Measurements from ENCODE around the gene MRPL2.

Gene MRPL2

DNA sequence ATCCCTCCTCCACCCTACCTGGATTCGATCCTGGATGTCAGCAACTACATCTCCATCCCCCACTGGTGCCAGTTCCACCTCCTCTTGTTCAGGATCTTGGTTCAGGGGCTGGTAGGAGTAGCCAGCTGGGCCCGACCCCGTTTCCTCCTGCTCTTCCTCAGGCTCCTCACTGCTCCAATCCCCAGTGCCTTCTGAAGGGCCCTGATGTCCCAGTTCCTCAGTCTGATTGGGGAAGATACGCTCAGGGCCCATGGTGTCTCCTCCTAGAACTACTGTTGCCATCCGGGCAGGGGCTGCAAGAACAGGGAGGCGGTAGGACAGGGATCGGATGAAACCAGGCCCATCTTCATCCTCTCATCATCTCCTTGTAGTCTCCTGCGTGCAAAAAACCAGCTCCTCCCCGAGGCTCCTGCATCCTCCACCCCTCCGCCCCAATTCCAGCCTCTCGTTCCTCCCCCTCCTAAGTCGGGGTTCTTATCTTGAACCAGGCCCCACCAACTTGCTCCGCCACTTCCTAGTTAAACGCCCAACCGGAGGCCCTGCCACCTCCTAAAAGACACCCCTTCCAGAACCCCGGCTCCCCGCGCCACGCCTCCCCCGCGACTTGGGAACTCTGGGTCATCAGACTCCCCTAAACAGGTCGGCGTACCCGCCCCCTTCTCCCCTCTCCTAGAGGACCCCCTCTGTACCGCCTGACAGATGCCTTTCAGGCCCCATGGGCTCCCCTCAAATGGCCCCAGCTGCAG is 46.0 kb downstream of the MRPL2 start (continued):
- TF ChIP-seq SETDB1 (IDR thresholded peaks at IDR 0.05; ENCODE audit: insufficient read length, low read length) (no peak), ZBTB48 (tag by site-specific recombination; IDR thresholded peaks at IDR 0.05) (0 out of 2 replicates have a peak, but pooled peaks have one; percentile 54), ZBTB17 (tag by site-specific recombination; IDR thresholded peaks at IDR 0.05) (peak; percentile 22; the same call in 1 of the 2 replicates), RBAK (tag by site-specific recombination; IDR thresholded peaks at IDR 0.05) (no peak), ZNF660 (tag by site-specific recombination; IDR thresholded peaks at IDR 0.05) (0 out of 2 replicates have a peak, but pooled peaks have one; percentile 45), SP2 (tag by site-specific recombination; IDR thresholded peaks at IDR 0.05) (0 out of 2 replicates have a peak, but pooled peaks have one; percentile 45), ZFP37 (tag by site-specific recombination; IDR thresholded peaks at IDR 0.05) (0 out of 2 replicates have a peak, but pooled peaks have one; percentile 55), ZNF843 (tag by site-specific recombination; IDR thresholded peaks at IDR 0.05) (peak; percentile 30; the same call in 1 of the 2 replicates), KLF1 (tag by site-specific recombination; IDR thresholded peaks at IDR 0.05) (peak; percentile 33; the same call in 1 of the 2 replicates), KLF16 (tag by site-specific recombination; IDR thresholded peaks at IDR 0.05) (peak; percentile 64; the same call in 1 of the 2 replicates), ZNF791 (tag by site-specific recombination; IDR thresholded peaks at IDR 0.05) (no peak), ZBTB20 (tag by site-specific recombination; IDR thresholded peaks at IDR 0.05) (peak; percentile 40; the same call in 1 of the 2 replicates), KLF7 (tag by site-specific recombination; IDR thresholded peaks at IDR 0.05; ENCODE audit: borderline replicate concordance) (peak; percentile 56; the same call in 1 of the 2 replicates), ZSCAN16 (tag by site-specific recombination; IDR thresholded peaks at IDR 0.05) (no peak), ZNF768 (tag by site-specific recombination; IDR thresholded peaks at IDR 0.05) (no peak), ZNF19 (tag by site-specific recombination; IDR thresholded peaks at IDR 0.05; ENCODE audit: low read depth) (no peak), ZNF391 (tag by site-specific recombination; IDR thresholded peaks at IDR 0.05; ENCODE audit: borderline replicate concordance, low read depth) (0 out of 2 replicates have a peak, but pooled peaks have one; percentile 62)
- TF ChIP-seq, protein P1, sequence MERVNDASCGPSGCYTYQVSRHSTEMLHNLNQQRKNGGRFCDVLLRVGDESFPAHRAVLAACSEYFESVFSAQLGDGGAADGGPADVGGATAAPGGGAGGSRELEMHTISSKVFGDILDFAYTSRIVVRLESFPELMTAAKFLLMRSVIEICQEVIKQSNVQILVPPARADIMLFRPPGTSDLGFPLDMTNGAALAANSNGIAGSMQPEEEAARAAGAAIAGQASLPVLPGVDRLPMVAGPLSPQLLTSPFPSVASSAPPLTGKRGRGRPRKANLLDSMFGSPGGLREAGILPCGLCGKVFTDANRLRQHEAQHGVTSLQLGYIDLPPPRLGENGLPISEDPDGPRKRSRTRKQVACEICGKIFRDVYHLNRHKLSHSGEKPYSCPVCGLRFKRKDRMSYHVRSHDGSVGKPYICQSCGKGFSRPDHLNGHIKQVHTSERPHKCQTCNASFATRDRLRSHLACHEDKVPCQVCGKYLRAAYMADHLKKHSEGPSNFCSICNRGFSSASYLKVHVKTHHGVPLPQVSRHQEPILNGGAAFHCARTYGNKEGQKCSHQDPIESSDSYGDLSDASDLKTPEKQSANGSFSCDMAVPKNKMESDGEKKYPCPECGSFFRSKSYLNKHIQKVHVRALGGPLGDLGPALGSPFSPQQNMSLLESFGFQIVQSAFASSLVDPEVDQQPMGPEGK (tag by site-specific recombination; IDR thresholded peaks at IDR 0.05): peak; percentile 85
- TF ChIP-seq, protein P2, sequence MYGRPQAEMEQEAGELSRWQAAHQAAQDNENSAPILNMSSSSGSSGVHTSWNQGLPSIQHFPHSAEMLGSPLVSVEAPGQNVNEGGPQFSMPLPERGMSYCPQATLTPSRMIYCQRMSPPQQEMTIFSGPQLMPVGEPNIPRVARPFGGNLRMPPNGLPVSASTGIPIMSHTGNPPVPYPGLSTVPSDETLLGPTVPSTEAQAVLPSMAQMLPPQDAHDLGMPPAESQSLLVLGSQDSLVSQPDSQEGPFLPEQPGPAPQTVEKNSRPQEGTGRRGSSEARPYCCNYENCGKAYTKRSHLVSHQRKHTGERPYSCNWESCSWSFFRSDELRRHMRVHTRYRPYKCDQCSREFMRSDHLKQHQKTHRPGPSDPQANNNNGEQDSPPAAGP (tag by site-specific recombination; IDR thresholded peaks at IDR 0.05): peak; percentile 42; the same call in 1 of the 2 replicates
- TF ChIP-seq, protein P3, sequence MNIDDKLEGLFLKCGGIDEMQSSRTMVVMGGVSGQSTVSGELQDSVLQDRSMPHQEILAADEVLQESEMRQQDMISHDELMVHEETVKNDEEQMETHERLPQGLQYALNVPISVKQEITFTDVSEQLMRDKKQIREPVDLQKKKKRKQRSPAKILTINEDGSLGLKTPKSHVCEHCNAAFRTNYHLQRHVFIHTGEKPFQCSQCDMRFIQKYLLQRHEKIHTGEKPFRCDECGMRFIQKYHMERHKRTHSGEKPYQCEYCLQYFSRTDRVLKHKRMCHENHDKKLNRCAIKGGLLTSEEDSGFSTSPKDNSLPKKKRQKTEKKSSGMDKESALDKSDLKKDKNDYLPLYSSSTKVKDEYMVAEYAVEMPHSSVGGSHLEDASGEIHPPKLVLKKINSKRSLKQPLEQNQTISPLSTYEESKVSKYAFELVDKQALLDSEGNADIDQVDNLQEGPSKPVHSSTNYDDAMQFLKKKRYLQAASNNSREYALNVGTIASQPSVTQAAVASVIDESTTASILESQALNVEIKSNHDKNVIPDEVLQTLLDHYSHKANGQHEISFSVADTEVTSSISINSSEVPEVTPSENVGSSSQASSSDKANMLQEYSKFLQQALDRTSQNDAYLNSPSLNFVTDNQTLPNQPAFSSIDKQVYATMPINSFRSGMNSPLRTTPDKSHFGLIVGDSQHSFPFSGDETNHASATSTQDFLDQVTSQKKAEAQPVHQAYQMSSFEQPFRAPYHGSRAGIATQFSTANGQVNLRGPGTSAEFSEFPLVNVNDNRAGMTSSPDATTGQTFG (tag by site-specific recombination; IDR thresholded peaks at IDR 0.05; ENCODE audit: borderline replicate concordance): no peak
- TF ChIP-seq, protein P4, sequence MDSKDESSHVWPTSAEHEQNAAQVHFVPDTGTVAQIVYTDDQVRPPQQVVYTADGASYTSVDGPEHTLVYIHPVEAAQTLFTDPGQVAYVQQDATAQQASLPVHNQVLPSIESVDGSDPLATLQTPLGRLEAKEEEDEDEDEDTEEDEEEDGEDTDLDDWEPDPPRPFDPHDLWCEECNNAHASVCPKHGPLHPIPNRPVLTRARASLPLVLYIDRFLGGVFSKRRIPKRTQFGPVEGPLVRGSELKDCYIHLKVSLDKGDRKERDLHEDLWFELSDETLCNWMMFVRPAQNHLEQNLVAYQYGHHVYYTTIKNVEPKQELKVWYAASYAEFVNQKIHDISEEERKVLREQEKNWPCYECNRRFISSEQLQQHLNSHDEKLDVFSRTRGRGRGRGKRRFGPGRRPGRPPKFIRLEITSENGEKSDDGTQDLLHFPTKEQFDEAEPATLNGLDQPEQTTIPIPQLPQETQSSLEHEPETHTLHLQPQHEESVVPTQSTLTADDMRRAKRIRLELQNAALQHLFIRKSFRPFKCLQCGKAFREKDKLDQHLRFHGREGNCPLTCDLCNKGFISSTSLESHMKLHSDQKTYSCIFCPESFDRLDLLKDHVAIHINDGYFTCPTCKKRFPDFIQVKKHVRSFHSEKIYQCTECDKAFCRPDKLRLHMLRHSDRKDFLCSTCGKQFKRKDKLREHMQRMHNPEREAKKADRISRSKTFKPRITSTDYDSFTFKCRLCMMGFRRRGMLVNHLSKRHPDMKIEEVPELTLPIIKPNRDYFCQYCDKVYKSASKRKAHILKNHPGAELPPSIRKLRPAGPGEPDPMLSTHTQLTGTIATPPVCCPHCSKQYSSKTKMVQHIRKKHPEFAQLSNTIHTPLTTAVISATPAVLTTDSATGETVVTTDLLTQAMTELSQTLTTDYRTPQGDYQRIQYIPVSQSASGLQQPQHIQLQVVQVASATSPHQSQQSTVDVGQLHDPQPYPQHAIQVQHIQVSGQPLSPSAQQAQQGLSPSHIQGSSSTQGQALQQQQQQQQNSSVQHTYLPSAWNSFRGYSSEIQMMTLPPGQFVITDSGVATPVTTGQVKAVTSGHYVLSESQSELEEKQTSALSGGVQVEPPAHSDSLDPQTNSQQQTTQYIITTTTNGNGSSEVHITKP (tag by site-specific recombination; IDR thresholded peaks at IDR 0.05): peak; percentile 33; the same call in 1 of the 2 replicates
- TF ChIP-seq, protein P5, sequence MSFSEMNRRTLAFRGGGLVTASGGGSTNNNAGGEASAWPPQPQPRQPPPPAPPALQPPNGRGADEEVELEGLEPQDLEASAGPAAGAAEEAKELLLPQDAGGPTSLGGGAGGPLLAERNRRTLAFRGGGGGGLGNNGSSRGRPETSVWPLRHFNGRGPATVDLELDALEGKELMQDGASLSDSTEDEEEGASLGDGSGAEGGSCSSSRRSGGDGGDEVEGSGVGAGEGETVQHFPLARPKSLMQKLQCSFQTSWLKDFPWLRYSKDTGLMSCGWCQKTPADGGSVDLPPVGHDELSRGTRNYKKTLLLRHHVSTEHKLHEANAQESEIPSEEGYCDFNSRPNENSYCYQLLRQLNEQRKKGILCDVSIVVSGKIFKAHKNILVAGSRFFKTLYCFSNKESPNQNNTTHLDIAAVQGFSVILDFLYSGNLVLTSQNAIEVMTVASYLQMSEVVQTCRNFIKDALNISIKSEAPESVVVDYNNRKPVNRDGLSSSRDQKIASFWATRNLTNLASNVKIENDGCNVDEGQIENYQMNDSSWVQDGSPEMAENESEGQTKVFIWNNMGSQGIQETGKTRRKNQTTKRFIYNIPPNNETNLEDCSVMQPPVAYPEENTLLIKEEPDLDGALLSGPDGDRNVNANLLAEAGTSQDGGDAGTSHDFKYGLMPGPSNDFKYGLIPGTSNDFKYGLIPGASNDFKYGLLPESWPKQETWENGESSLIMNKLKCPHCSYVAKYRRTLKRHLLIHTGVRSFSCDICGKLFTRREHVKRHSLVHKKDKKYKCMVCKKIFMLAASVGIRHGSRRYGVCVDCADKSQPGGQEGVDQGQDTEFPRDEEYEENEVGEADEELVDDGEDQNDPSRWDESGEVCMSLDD (tag by site-specific recombination; IDR thresholded peaks at IDR 0.05): peak; percentile 94
- TF ChIP-seq, protein P6, sequence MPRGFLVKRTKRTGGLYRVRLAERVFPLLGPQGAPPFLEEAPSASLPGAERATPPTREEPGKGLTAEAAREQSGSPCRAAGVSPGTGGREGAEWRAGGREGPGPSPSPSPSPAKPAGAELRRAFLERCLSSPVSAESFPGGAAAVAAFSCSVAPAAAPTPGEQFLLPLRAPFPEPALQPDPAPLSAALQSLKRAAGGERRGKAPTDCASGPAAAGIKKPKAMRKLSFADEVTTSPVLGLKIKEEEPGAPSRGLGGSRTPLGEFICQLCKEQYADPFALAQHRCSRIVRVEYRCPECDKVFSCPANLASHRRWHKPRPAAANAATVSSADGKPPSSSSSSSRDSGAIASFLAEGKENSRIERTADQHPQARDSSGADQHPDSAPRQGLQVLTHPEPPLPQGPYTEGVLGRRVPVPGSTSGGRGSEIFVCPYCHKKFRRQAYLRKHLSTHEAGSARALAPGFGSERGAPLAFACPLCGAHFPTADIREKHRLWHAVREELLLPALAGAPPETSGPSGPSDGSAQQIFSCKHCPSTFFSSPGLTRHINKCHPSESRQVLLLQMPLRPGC (tag by site-specific recombination; IDR thresholded peaks at IDR 0.05): 0 out of 2 replicates have a peak, but pooled peaks have one; percentile 19

Data from HEK293 (cell line).